GM12865 (cell line): ENCODE data around the gene OR4D2.

ENCODE experiments used
- DNase-seq: peaks from one replicate; pipeline ENCODE4 v3.0.0; 2010; ENCODE audit warnings: low read depth
- H3K4me3 ChIP-seq: 2 replicates; pipeline ENCODE4 v1.5.1; 2011; ENCODE audit warnings: mild to moderate bottlenecking, low read depth, low read length, control low read depth
- CTCF ChIP-seq: IDR thresholded peaks from 2 replicates; pipeline ENCODE4 v1.5.1; 2011; ENCODE audit warnings: low read length, control low read depth, low read depth, inconsistent platforms; ENCODE audit not compliant: insufficient read depth; ENCODE audit errors: missing control alignments

Gene OR4D2

GRCh38 chr17:58192612-58193011 lies 25.8 kb downstream of the OR4D2 start, which contains the start of gene EPX:
Gene EPX, plus strand, starts transcription at chr17:58192726. Its CDS starts 121 bp downstream, at chr17:58192847.
- no peak within 1 kb of the TSS for H3K4me3 ChIP-seq
- no peak for DNase-seq
- TF ChIP-seq CTCF, result no peak

GRCh38 chr17:58193641-58194255 lies 27.0 kb downstream of the OR4D2 start:
- no peak overlapping the region for H3K4me3 ChIP-seq
- no peak for DNase-seq
- no peak for TF ChIP-seq CTCF

- no peak for TF ChIP-seq CTCF
- DNase-seq, result no peak
- no peak overlapping the region for H3K4me3 ChIP-seq
Observed at GRCh38 chr17:58195518-58196123, 28.8 kb downstream of the OR4D2 start.

GRCh38 chr17:58196610-58197009 lies 29.8 kb downstream of the OR4D2 start:
- TF ChIP-seq CTCF, result no peak
- no peak overlapping the region for H3K4me3 ChIP-seq
- no peak for DNase-seq

GRCh38 chr17:58200024-58200633 lies 33.3 kb downstream of the OR4D2 start:
- TF ChIP-seq CTCF, result peak; percentile 81
- no peak overlapping the region for H3K4me3 ChIP-seq
- peak; percentile 67 for DNase-seq

GRCh38 chr17:58202859-58203258 lies 36.1 kb downstream of the OR4D2 start:
- TF ChIP-seq CTCF, result no peak
- H3K4me3 ChIP-seq, result no peak overlapping the region
- DNase-seq, result no peak
